GM19193 (cell line): Measurements from ENCODE around the gene STARD3.

Experiments used
- POLR2A ChIP-seq: IDR thresholded peaks from 4 replicates; pipeline ENCODE4 v1.6.1; 2011; ENCODE audit not compliant: insufficient read depth, insufficient read length; ENCODE audit errors: extremely low read depth

The STARD3 gene

DNA sequence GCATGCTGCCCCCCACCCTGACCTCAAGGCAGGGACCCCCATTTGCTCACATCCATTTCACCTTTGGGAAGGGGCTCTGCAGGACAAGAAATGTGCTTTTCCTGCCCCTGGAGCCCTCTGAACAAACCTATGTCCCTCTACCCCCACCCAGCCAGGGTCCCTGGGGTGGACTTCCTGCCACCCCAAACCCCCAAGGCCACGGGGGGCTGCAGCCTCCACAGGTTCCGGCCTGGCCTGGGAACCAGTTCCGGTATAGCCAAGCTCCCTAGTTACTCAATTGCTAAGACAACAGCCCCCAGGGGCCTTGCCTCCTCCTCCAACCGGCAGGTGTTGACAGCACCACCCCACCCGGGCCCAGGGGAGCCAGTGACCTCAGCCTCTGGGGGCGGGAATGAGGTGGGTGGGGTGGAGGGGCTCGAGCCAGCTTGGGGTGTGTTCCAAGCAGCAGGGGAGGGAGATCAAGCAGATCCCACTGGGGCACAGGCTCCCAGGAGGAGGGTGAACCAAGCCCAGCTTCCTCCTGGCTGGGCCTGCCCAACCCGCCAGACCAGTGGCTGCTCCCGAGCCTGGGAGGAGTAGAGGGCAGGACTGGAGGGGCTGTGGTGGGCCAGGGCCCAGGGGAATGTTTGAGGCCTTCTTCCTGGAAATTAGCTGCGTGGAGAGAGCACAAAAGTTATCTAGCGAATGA, 37.9 kb downstream of the STARD3 start:
- TF ChIP-seq POLR2A, result no peak

DNA sequence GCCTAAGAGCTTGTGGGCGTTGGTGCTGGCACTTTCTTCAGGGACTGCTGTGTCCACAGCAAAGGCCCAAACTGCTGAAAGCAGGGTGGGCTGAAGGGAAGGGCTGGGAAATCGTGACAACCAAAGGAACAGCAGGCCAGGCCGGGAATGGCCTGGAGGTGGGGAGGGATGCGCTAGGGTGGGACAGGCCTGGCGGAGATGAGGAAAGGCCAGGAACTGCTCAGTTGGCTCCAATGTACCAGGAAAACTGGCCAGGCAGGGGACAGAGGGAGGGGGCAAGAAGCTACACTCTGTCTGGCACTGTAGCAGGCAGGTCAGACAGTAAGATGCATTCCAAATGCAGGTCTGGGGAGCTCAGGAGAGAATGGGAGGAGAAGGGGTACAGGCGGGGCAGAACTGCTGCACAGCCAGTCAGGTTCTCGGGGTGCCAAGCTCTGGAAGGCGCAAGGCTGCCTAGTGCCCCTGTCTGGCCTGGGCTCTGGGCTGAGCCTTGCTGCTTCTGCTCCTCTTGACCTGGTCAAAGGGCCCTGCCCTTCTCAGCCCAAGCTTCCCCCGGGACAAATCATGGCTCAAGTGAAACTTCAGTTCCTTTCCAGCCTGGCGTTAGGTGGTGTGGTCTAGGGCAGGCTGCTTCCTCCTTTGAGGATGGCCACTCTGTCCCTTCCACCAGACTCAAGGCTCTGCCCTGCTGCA, 38.6 kb downstream of the STARD3 start:
- TF ChIP-seq POLR2A, result no peak

DNA sequence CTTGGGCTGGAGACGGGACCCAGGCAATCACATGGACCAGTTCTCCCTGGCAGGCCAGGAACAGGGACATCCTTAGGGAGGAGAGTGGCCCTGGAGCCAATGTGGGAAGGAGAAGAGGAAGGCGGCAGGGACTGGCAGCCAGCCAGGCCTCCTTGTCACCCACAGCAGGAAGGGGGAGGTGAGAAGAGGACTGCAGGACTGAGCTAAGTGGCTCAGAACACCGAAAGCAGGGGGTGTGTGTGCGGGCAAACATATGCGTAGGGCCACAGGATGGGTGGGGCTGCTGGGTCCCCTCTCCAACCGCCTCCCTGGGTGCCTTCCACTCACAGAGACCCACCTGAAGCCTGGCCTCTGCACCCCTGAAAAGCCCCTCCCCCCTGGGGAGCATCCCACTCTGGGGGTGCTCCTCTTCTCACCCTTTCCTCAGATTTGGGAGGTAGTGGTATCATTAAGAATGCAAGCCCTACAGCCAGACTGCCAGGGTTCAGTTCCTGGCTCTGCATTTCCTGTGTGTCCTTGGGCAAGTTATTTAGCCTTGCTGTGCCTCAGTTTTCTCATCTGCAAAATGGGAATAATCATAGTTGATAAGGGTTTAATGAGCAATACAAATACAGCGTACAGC, 39.4 kb downstream of the STARD3 start:
- no peak for TF ChIP-seq POLR2A

DNA sequence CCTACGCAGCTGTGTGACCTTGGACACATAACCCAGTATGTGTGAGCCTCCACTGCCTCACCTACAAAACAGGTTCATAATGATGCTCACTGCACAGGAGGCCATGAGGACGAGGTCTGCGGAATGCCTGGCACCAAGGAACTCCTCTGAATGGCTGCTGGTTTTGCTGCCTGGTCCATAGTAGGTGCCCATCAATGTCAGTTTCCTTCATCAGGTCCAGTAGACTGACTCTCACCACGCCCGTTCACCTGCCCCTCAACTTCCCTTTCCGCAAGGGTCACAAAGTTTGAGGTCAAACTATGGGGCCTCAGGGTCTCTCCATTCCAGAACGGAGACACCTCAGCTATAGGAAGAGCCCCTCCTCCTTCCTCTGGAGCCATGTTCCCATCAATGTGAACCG, 40.1 kb downstream of the STARD3 start:
- TF ChIP-seq POLR2A, result no peak

DNA sequence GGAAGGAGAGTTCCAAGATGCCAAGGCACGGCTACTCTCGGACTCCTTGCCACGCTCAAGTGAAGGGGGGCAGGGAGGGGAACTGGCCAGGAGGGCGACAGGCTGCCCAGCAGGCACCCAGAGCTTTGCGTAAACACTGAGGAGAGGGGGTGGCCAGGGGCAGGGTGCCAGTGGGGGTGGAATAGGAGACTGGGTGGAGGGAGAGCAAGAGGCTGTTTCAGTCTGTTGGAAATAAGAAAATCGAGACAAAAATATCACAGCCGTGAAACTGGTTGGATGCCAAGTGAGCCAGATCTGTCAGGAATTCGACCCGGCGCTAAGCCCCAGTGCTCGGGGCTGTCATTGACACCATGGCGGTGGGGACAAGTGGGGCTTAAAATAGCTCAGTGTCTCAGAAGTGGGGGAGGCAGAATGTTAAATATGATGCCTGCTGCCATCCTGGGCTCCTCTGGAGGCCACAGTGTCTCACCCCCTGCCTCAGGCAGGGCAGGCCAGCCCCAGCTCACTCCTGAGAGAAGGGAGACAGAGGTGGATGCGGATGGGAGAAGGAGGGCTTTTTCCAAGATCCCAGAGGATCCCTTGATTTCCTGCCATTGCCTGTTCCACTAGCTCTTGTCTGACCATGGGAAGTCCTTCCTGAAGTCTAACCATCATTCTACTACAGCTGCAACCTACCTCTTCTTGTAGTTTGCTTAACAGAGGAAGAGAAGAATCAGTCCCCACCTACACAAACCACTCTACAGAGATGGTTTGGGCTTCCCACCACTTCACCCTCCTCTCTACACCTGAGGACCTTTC, 40.8 kb downstream of the STARD3 start:
- TF ChIP-seq POLR2A, result no peak

DNA sequence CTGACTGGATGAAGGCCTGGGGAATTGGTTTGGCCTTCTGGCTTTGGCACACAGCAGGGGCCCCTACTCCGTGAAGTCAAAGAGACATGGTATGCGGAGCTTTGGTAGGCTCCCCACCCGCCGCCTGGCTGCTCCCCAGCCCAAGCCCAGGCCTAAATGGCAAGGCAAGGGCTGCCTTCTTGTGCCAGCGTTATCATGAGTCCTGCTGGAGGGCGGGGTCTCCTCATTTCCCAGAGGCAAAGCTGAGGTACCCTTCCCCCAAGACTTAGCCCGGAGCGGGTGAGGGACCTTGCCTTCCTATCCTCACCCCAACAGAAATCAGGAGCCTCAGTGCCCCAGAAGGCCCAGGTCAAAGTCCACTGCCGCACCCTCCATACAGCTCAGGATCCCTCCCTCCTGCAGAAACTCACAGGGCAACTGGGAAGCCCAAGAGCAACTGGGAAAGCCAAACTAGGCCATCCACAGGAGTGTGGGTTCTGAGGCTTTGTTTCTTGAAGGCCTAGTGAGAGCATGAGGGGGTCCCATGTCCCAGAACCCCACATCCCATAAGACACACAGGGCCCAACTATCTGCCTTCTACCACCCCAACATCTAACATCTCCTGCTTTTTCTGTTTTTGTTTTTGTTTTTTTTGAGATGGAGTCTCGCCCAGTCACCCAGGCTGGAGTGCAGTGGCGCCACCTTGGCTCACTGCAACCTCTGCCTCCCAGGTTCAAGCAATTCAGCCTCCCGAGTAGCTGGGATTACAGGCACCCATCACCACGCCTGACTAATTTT, 41.6 kb downstream of the STARD3 start:
- TF ChIP-seq POLR2A, result no peak

DNA sequence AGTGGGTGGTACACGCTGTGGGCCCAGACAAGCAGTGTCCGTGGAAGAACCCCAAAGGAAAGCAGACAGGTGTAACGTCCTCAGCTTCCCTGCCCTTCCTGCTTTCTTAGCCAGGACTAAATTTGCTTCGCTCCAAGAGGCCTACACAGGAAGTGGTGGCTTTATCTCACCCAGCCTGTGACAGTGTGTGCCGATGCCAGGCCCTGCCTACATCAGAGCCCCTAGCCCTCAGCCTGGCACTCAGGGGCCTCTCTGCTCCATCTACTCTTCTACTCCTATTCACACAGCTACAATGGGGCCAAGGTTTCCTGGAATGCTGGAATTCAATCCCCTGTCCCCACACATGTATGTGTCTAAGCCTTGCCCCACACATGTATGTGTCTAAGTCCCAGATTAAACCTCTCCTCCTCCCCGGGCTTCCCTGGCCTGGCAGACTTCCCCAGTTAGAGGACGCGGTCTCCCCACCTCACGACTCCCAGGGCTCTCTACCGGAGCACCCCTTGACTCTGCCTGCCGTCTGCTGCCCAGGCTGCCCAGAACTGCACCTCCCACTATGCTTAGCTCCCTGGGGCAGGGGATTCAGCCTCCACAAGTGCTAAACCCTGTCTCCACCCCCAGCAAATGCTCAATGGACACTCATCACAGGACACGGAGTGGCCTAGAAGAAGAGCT, 42.7 kb downstream of the STARD3 start:
- TF ChIP-seq POLR2A, result no peak

DNA sequence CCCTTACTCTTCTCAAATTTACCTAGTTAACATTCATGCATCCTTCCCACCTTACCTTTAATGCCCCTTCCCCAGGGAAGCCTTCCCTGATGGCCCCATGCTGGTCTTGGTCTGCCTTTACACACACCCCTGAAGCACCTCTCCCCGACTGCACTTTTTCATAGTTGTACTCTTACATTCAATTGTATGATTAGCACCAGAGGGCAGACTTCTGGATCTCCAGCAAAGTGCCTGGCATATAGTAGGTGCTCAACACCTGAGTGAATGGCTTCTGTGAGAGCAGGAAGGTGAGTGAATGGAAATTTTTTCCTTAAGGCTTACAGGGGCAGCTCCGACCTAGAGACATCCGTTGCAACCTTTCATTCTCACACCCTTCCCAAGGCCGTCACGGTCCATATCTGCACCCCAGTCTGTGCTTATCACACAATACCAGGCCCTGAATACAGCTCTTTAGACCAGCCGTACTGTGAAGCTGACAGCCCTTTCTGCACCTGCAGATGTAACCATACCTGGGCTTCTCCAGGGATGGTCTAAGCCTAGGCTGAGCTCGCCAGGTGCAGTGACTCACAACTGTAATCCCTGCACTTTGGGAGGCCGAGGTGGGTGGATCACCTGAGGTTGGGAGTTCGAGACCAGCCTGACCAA, 46.5 kb downstream of the STARD3 start:
- TF ChIP-seq POLR2A, result no peak

DNA sequence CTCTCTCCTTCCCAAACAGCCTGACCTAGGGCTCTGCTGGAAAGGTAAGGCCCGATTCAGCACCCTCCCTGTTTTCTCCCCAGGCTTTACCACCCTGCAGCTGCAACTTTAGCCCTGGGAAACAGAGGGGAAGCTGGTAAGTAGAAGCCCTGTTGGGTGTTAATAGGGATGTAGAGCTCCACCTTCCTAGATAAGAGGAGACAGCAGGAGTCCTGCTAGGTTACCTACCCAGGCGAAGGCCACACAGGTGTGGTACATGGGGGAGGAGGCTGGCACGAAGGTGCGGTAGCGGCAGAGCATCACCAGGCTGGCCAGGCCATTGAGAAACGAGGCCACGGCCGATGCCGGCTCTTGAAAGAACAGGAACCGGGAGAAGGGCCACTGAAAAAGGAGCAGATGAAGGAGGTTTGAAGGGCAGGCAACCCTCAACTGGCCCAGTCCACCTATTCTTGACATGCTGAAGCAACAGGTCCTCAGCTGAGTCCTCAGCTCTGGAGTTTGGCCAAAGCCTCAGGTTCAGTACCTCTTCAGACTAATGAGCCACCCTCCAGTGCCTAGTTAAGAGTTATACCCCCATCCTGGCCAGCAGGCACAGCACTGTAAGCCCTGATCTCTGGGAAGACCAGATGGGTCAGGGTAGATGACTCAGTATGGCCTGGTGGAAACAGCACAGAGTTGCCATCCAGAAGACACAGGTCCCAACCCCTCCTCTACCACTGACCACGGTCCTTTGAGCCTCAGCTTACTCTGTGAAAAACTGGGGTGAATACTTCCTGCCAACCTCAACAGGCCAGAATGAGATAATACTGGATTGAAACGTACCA, 47.6 kb downstream of the STARD3 start:
- no peak for TF ChIP-seq POLR2A

DNA sequence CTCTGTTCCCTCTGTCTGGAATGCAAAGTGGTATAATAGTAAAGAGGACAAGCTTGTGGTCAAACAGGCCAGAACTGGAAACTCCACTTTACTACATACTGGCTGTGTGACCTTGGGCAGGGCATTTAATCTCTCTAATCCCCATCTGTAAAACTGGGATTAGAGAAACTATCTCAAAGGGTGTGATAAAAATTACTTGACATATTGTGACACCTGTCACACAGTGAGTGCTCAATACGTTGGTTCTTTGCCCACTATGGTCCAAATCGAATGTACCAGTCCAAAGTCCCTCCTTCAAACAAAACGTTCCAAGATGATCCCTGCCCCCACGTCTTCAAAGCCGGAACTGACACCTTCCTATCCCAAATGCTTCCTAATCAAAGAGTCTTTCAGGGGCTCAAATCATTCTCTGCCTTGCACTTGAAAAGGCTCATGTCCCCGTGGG, 50.2 kb downstream of the STARD3 start:
- TF ChIP-seq POLR2A, result no peak

DNA sequence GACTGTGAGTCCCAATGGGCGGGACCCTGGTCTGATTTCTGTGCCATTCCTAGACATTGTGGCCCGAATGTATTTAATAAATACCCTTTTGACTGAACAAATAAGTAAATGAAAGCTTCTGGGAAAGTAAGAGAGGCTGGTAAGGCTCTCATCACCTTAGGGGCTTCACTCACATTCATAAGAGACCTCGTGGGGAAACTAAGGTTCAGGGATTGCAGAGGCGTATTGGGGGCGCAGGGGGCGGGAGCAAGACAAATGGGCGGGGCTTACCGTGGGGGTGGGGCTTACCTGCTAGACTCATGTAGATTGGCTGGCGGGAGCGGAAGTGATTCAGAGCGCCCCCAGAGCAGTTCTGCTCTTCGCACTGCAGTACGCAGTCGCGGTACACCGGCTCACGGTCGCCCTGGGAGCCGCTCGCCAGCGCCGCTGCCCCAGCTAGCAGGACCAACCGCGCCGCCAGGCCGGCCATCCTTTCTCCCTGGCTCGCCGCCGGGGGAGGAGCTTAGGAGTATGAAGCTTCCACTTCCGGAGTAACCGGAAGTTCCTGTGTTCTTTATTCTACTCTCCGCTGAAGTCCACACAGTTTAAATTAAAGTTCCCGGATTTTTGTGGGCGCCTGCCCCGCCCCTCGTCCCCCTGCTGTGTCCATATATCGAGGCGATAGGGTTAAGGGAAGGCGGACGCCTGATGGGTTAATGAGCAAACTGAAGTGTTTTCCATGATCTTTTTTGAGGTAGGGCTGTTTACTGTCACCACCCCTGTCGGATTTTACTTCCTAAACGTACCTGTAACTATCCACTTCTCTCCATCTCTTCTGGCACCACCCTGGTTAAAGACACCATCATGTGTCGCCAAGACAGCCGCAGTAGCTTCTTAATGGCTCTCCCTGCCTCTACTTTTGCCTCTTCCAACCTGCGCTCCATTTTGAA, 50.9 kb downstream of the STARD3 start, which contains the start of gene PGAP3:
PGAP3 (minus strand) TSS at position 512 of the 929 bp plus-strand sequence; CDS start at position 469, 43 bp downstream.
- peak; percentile 85 for TF ChIP-seq POLR2A
